HepG2 (cell line): ENCODE measurements around the gene GLIS2. TPM values are rescaled to one million over a fixed set of nuclear protein-coding genes. Genes with fewer than 3 reads are reported as not detected.

Source experiments
- ATAC-seq: fragments of 200-7000 bp; cut with Tn5 transposase; 3 replicates; pipeline ENCODE4 v1.9.1; 2020; ENCODE audit warnings: mild to moderate bottlenecking, moderate library complexity
- BruUV-seq: library from RNA; stranded (reverse); fragments of 400-500 nt; replicated peaks from 2 replicates; lab custom pipeline; 2021; lab: Mats Ljungman, UMichigan
- CTCF ChIA-PET: fragments of 300-600 bp; formaldehyde crosslinking; extraction: SDS; loops from one replicate; lab custom pipeline; 2021; ENCODE audit warnings: low total read pairs, inconsistent platforms, low intra/inter-chr PET ratio; lab: Yijun Ruan, JAX
- POLR2A ChIA-PET: fragments of 350-600 bp; sonication (Branson Sonifier 250); formaldehyde crosslinking; loops from one replicate; lab custom pipeline; 2020; ENCODE audit warnings: antibody characterized with exemption, inconsistent platforms; lab: Yijun Ruan, JAX
- DNase-seq: peaks from one replicate; pipeline ENCODE4 v3.0.0-alpha.2; 2015; ENCODE audit warnings: low spot score
- FAIRE-seq: peaks from 3 replicates; lab custom pipeline; 2011; peaks lifted over from hg19 to GRCh38; lab: Jason Lieb, UNC
- H2AFZ ChIP-seq: one replicate; pipeline ENCODE4 v1.6.1; 2011; ENCODE audit warnings: low read length, inconsistent platforms
- H3K27ac ChIP-seq: fragments of 300-600 bp; 3 replicates; pipeline ENCODE4 v1.8.0; 2011; ENCODE audit warnings: mixed run types, mild to moderate bottlenecking, mixed read lengths, low read length, inconsistent platforms; ENCODE audit not compliant: insufficient read depth; ENCODE audit errors: extremely low read length
- H3K27me3 ChIP-seq, 2 experiments: fragments of 200-600 bp in 1 of 2; 2 replicates in 1 of 2; 3 replicates in 1 of 2; pipeline versions ENCODE4 v1.6.0 to v1.8.0; 2011; ENCODE audit warnings: low read length in 2 of 2, mild to moderate bottlenecking in 2 of 2, moderate library complexity in 2 of 2, inconsistent platforms in 1 of 2; ENCODE audit not compliant: insufficient read depth in 2 of 2, control insufficient read depth in 1 of 2
- H3K36me3 ChIP-seq, 2 experiments: fragments of 200-600 bp in 1 of 2; replicated peaks in 1 of 2; 2 replicates in 1 of 2; 3 replicates in 1 of 2; pipeline versions ENCODE4 v1.5.1 to v1.8.0; 2011; ENCODE audit warnings: low read length in 2 of 2, inconsistent platforms in 1 of 2; ENCODE audit not compliant: insufficient read depth in 2 of 2, control insufficient read depth in 1 of 2
- H3K4me1 ChIP-seq: 2 replicates; pipeline ENCODE4 v1.5.1; 2012; ENCODE audit warnings: low read length, inconsistent platforms; ENCODE audit not compliant: insufficient read depth
- H3K4me2 ChIP-seq: 2 replicates; pipeline ENCODE4 v1.6.0; 2011; ENCODE audit warnings: low read depth, low read length, inconsistent platforms
- H3K4me3 ChIP-seq, 3 experiments: fragments of 200-600 bp in 1 of 3; sonication (generic), shearing (Covaris generic) in 1 of 3; replicated peaks in 1 of 3; 2 replicates each; pipeline ENCODE4 v1.5.1; 2011 to 2016; ENCODE audit warnings: low read length in 3 of 3, inconsistent platforms in 2 of 3, low read depth in 2 of 3, mild to moderate bottlenecking in 2 of 3, control low read depth in 1 of 3, mixed read lengths in 1 of 3; ENCODE audit not compliant: insufficient read depth in 1 of 3
- H3K79me2 ChIP-seq: one replicate; pipeline ENCODE4 v1.6.1; 2011; ENCODE audit warnings: low read length, inconsistent platforms; ENCODE audit not compliant: insufficient read depth
- H3K9ac ChIP-seq: 2 replicates; pipeline ENCODE4 v1.6.0; 2011; ENCODE audit warnings: mild to moderate bottlenecking, low read depth, low read length, inconsistent platforms; ENCODE audit not compliant: insufficient read depth
- H3K9me3 ChIP-seq: 2 replicates; pipeline ENCODE4 v1.5.1; 2012; ENCODE audit warnings: mild to moderate bottlenecking, low read length
- H4K20me1 ChIP-seq: 2 replicates; pipeline ENCODE4 v1.6.0; 2011; ENCODE audit warnings: inconsistent platforms, mild to moderate bottlenecking, low read length, moderate library complexity; ENCODE audit not compliant: insufficient read depth
- FOXA1 ChIP-seq, 2 experiments: fragments of 450-650 bp in 1 of 2; sonication (generic) in 1 of 2; formaldehyde crosslinking in 1 of 2; IDR thresholded peaks; 2 replicates each; pipeline versions ENCODE4 v1.4.0 to v1.6.1; 2016 to 2020; ENCODE audit warnings: missing genetic modification reagents in 1 of 2
- HOXA7 ChIP-seq: sonication (generic); formaldehyde crosslinking; IDR thresholded peaks from 2 replicates; pipeline ENCODE4 v1.8.1; 2022; ENCODE audit warnings: mild to moderate bottlenecking, missing genetic modification reagents, moderate library complexity
- KDM4B ChIP-seq: sonication (generic); formaldehyde crosslinking; IDR thresholded peaks from 2 replicates; pipeline ENCODE4 v1.4.0; 2020; ENCODE audit warnings: missing genetic modification reagents
- NR2F2 ChIP-seq: IDR thresholded peaks from 2 replicates; pipeline ENCODE4 v1.6.1; 2012; ENCODE audit warnings: low read depth, inconsistent platforms, borderline replicate concordance
- TEAD3 ChIP-seq: optimal IDR thresholded peaks from 2 replicates; pipeline ENCODE3; 2016; ENCODE audit warnings: borderline replicate concordance
- YY1 ChIP-seq: IDR thresholded peaks from 2 replicates; pipeline ENCODE4 v1.6.1; 2011; ENCODE audit warnings: low read length, low read depth, moderate library complexity, mild to moderate bottlenecking; ENCODE audit not compliant: insufficient read depth, insufficient replicate concordance
- ZMYM2 ChIP-seq: sonication (generic); formaldehyde crosslinking; IDR thresholded peaks from 2 replicates; pipeline ENCODE4 v1.8.0; 2022; ENCODE audit warnings: mild to moderate bottlenecking, missing genetic modification reagents
- ZNF510 ChIP-seq: sonication (generic); formaldehyde crosslinking; IDR thresholded peaks from 2 replicates; pipeline ENCODE4 v1.4.0; 2020; ENCODE audit warnings: low read depth, mild to moderate bottlenecking, missing genetic modification reagents
- ZNF564 ChIP-seq: sonication (generic); formaldehyde crosslinking; IDR thresholded peaks from 2 replicates; pipeline ENCODE4 v1.8.1; 2023; ENCODE audit warnings: mild to moderate bottlenecking, missing genetic modification reagents
- ZNF781 ChIP-seq: sonication (generic); formaldehyde crosslinking; IDR thresholded peaks from 2 replicates; pipeline ENCODE4 v1.5.1; 2020; ENCODE audit warnings: borderline replicate concordance, mild to moderate bottlenecking, missing genetic modification reagents; ENCODE audit errors: not compliant biosample characterization
- WGBS: methylation state at CpG from one replicate; pipeline ENCODE4 v1.1.6; 2017; ENCODE audit warnings: low lambda C conversion rate; 5-methylcytosine and 5-hydroxymethylcytosine counted together
- in situ Hi-C: cut with HindIII; loops from 2 replicates; pipeline ENCODE4 v1.10.0; 2017; ENCODE audit warnings: low pct_unique_long_range_greater_than_20kb; ENCODE audit not compliant: extremely low pct_ligation_motif_present
- intact Hi-C: fragments of 100-400 bp; cut with micrococcal nuclease; formaldehyde crosslinking; loops from one replicate; pipeline ENCODE4 v1.10.0; 2022; ENCODE audit not compliant: unreplicated experiment
- polyA plus RNA-seq, 8 experiments: library from polyadenylated mRNA; depleted of rRNA in 3 of 8; stranded (reverse) in 7 of 8; unstranded in 1 of 8; fragments of >200 nt; fragmentation: Illumina TruSeq in 4 of 8; extraction: Trizol in 4 of 8; gene quantifications; 2 replicates each; pipeline versions ENCODE4 v1.2.1 to v1.2.3, GENCODE V29; 2011 to 2016; ENCODE audit warnings: low read depth in 4 of 8, missing spikeins in 1 of 8, mixed read lengths in 1 of 8; ENCODE audit not compliant: insufficient read depth in 1 of 8
- total RNA-seq, 5 experiments: library from RNA; depleted of rRNA; stranded (reverse); fragments of >200 nt; fragmentation: Illumina TruSeq; extraction: Trizol; gene quantifications; 2 replicates each; pipeline ENCODE4 v1.2.3, GENCODE V29; 2016; ENCODE audit warnings: low read depth in 1 of 5
- TF ChIP-seq, protein P1 (sequence below), 2 experiments: sonication (generic) in 1 of 2; formaldehyde crosslinking in 1 of 2; IDR thresholded peaks; 2 replicates each; pipeline versions ENCODE4 v1.5.1 to v1.6.1; 2011 to 2020; ENCODE audit warnings: borderline replicate concordance in 1 of 2, low read depth in 1 of 2, low read length in 1 of 2, mild to moderate bottlenecking in 1 of 2, missing genetic modification reagents in 1 of 2, moderate library complexity in 1 of 2
- TF ChIP-seq, protein P2 (sequence below): sonication (generic); formaldehyde crosslinking; IDR thresholded peaks from 2 replicates; pipeline ENCODE4 v1.5.1; 2020; ENCODE audit warnings: missing genetic modification reagents, mild to moderate bottlenecking, borderline replicate concordance
- TF ChIP-seq, protein P3 (sequence below): sonication (generic); formaldehyde crosslinking; IDR thresholded peaks from 2 replicates; pipeline ENCODE4 v1.8.0; 2022; ENCODE audit warnings: mild to moderate bottlenecking, missing genetic modification reagents
- TF ChIP-seq, protein P4 (sequence below): sonication (generic); formaldehyde crosslinking; IDR thresholded peaks from 2 replicates; pipeline ENCODE4 v1.4.0; 2020; ENCODE audit warnings: missing genetic modification reagents

Gene GLIS2
- total and polyA plus RNA-seq, 2 of the 13 experiments (the other 11 are each of a cell fraction or from before 2014, with no cell fraction given), result 0.28 to 0.29 TPM

DNA sequence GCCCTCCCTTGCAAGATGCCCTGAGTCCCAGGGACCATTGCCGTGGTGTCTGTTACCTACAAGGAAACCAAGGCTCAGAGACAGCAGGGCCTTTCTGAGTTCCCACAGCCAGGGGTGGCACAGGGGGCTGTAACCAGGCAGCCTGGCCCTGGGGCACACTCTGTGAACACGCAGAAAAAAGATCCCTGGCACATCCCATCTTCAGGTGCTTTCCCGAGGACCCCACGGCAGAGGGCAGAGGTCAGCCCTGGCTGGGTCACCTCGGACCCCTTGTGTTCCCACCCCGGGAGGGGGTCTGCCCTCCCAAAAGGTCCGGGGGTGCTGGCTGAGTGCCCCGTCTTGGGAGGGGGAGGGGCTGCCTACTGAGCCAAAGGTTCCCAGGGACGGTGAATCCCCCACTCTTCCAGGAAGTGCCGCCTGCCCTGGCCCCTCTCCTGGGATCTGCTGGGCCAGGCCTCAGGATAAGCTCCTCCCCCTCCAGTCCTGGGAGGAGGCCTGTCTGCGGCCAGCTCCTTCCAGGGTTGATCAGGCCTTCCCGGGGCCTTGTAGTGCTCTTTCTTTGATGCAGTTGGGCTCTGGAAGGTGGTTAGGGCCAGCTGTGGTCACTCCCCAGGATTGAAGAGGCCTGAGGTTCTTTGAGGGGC, 8.1 kb downstream of the GLIS2 start:
- ATAC-seq (peak; percentile 26), FAIRE-seq (no peak), DNase-seq (no peak)
- Histone ChIP-seq H2AFZ (no peak overlapping the region), H3K27me3 (peaks cover 0 to 31% of the 10 kb centered on the region in 2 experiments; a peak in 2 of 5 replicates), H3K36me3 (no peaks in the 10 kb centered on the region), H3K9ac (peak overlapping the region; percentile 66), H3K4me1 (peaks cover 75% of the 10 kb centered on the region), H3K4me3 (peak overlapping the region; percentile 42 to 70 (median 51); a peak in 5 of 6 replicates), H3K9me3 (no peaks in the 10 kb centered on the region), H3K4me2 (peak overlapping the region; percentile 95), H4K20me1 (no peaks in the 10 kb centered on the region), H3K79me2 (no peaks in the 10 kb centered on the region), H3K27ac (no peak overlapping the region)
- no TSS peak for BruUV-seq
- WGBS, result 0% methylated on average over 2 of the region's 12 CpGs
- ChIA-PET POLR2A (interaction anchor here (0.9 to 2.5 kb wide), 9 partner anchors 9 to 70 kb away, joined by 3 to 11 read pairs (median 6); partner anchors contain the start of genes TFAP4 and VASN), CTCF (interaction anchor here (1.2 kb wide), 1 partner anchor 10 kb away, joined by 3 read pairs; no protein-coding TSS in a partner anchor)
- intact Hi-C loops, result no loop called here
- in situ Hi-C loops, result loop anchor here (5.0 to 10.0 kb wide), 2 partner anchors 49 to 117 kb away; partner anchors contain the start of gene TFAP4
- TF ChIP-seq KDM4B (CRISPR knock-in tag) (no peak), YY1 (no peak), NR2F2 (no peak), ZNF781 (CRISPR knock-in tag) (no peak), ZNF564 (CRISPR knock-in tag) (peak; percentile 74; the same call in 1 of the 2 replicates), FOXA1 (IDR thresholded peaks at IDR 0.05) (no peak), FOXA1 (CRISPR knock-in tag; IDR thresholded peaks at IDR 0.05) (no peak), HOXA7 (CRISPR knock-in tag) (no peak), ZMYM2 (CRISPR knock-in tag) (no peak), TEAD3 (CRISPR knock-in tag) (no peak), ZNF510 (no peak)
- TF ChIP-seq, protein P1, sequence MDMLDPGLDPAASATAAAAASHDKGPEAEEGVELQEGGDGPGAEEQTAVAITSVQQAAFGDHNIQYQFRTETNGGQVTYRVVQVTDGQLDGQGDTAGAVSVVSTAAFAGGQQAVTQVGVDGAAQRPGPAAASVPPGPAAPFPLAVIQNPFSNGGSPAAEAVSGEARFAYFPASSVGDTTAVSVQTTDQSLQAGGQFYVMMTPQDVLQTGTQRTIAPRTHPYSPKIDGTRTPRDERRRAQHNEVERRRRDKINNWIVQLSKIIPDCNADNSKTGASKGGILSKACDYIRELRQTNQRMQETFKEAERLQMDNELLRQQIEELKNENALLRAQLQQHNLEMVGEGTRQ (IDR thresholded peaks at IDR 0.05; ENCODE audit: low read depth, low read length), result no peak
- TF ChIP-seq, protein P1 (CRISPR knock-in tag; IDR thresholded peaks at IDR 0.05; ENCODE audit: borderline replicate concordance), result no peak
- TF ChIP-seq, protein P2, sequence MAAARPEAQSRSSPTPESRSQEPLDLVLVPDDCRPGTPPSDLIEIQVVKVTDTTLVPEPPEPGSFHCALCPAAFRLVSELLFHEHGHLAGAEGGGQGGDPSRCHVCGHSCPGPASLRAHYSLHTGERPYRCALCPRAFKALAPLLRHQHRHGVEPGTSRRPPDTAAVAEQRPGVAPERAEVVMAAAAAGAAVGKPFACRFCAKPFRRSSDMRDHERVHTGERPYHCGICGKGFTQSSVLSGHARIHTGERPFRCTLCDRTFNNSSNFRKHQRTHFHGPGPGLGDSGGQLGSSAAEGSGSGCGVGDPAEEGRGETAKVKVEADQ (CRISPR knock-in tag), result no peak
- TF ChIP-seq, protein P3, sequence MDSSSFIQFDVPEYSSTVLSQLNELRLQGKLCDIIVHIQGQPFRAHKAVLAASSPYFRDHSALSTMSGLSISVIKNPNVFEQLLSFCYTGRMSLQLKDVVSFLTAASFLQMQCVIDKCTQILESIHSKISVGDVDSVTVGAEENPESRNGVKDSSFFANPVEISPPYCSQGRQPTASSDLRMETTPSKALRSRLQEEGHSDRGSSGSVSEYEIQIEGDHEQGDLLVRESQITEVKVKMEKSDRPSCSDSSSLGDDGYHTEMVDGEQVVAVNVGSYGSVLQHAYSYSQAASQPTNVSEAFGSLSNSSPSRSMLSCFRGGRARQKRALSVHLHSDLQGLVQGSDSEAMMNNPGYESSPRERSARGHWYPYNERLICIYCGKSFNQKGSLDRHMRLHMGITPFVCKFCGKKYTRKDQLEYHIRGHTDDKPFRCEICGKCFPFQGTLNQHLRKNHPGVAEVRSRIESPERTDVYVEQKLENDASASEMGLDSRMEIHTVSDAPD (CRISPR knock-in tag), result no peak
- TF ChIP-seq, protein P4, sequence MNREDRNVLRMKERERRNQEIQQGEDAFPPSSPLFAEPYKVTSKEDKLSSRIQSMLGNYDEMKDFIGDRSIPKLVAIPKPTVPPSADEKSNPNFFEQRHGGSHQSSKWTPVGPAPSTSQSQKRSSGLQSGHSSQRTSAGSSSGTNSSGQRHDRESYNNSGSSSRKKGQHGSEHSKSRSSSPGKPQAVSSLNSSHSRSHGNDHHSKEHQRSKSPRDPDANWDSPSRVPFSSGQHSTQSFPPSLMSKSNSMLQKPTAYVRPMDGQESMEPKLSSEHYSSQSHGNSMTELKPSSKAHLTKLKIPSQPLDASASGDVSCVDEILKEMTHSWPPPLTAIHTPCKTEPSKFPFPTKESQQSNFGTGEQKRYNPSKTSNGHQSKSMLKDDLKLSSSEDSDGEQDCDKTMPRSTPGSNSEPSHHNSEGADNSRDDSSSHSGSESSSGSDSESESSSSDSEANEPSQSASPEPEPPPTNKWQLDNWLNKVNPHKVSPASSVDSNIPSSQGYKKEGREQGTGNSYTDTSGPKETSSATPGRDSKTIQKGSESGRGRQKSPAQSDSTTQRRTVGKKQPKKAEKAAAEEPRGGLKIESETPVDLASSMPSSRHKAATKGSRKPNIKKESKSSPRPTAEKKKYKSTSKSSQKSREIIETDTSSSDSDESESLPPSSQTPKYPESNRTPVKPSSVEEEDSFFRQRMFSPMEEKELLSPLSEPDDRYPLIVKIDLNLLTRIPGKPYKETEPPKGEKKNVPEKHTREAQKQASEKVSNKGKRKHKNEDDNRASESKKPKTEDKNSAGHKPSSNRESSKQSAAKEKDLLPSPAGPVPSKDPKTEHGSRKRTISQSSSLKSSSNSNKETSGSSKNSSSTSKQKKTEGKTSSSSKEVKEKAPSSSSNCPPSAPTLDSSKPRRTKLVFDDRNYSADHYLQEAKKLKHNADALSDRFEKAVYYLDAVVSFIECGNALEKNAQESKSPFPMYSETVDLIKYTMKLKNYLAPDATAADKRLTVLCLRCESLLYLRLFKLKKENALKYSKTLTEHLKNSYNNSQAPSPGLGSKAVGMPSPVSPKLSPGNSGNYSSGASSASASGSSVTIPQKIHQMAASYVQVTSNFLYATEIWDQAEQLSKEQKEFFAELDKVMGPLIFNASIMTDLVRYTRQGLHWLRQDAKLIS, result no peak
